SKM-1 treated with dmso at 0.1 percent for 144 hours (cell line): ENCODE data around the gene YAF2.
A peak's percentile ranks its signal among the peaks of the same experiment; 100 is the strongest.
"Not testable (repeated sequence)": the region's sequence is repeated elsewhere in the genome, so short reads cannot be mapped to it uniquely, and the experiment has no call there.

Experiments used
- DNase-seq: peaks from one replicate; lab custom pipeline; 2025; ENCODE audit not compliant: unreplicated experiment; lab: John Stamatoyannopoulos, UW

The YAF2 gene

GRCh38 chr12:42199007-42199406, 39.0 kb downstream of the YAF2 start:
- no peak for DNase-seq

- no peak for DNase-seq
These were observed 41.1 kb downstream of the YAF2 start for GRCh38 chr12:42196723-42197603.

GRCh38 chr12:42192686-42193085, 45.4 kb downstream of the YAF2 start:
- no peak for DNase-seq

GRCh38 chr12:42192258-42192657, 45.8 kb downstream of the YAF2 start:
- DNase-seq, result no peak

- DNase-seq, result no peak
These were observed 47.7 kb downstream of the YAF2 start for GRCh38 chr12:42190376-42190775.

- DNase-seq, result not testable (repeated sequence)
These were observed 49.8 kb downstream of the YAF2 start for GRCh38 chr12:42188275-42188674.

- DNase-seq, result no peak
These were observed 50.2 kb downstream of the YAF2 start for GRCh38 chr12:42187799-42188198.

- DNase-seq, result no peak
These were observed 51.3 kb downstream of the YAF2 start for GRCh38 chr12:42186793-42187192.

GRCh38 chr12:42182394-42182793, 55.7 kb downstream of the YAF2 start:
- DNase-seq, result no peak

- peak; percentile 51 for DNase-seq
These were observed 57.0 kb downstream of the YAF2 start for GRCh38 chr12:42180990-42181596.

GRCh38 chr12:42178101-42178500, 59.9 kb downstream of the YAF2 start:
- no peak for DNase-seq

- DNase-seq, result no peak
These were observed 63.1 kb downstream of the YAF2 start for GRCh38 chr12:42174978-42175377.

GRCh38 chr12:42173961-42174521, 64.0 kb downstream of the YAF2 start:
- DNase-seq, result no peak

GRCh38 chr12:42172441-42173210, 65.4 kb downstream of the YAF2 start:
- DNase-seq, result peak; percentile 2

GRCh38 chr12:42167711-42168110, 70.3 kb downstream of the YAF2 start:
- DNase-seq, result no peak

GRCh38 chr12:42166501-42166900, 71.5 kb downstream of the YAF2 start:
- DNase-seq, result no peak

- DNase-seq, result no peak
These were observed 74.1 kb downstream of the YAF2 start for GRCh38 chr12:42163913-42164312.

- DNase-seq, result no peak
These were observed 75.1 kb downstream of the YAF2 start for GRCh38 chr12:42162965-42163364.

- DNase-seq, result no peak
These were observed 75.9 kb downstream of the YAF2 start for GRCh38 chr12:42162193-42162592.

GRCh38 chr12:42161529-42161928, 76.5 kb downstream of the YAF2 start:
- no peak for DNase-seq

- DNase-seq, result no peak
These were observed 81.8 kb downstream of the YAF2 start for GRCh38 chr12:42156232-42156631.
